ENCODE data around the gene LRRC3. TPM values are rescaled to one million over a fixed set of nuclear protein-coding genes. Genes with fewer than 3 reads are reported as not detected.

LRRC3 gene
- total and polyA plus RNA-seq, 12 donors = 0.67 to 3.2 (median 1.9) TPM

DNA sequence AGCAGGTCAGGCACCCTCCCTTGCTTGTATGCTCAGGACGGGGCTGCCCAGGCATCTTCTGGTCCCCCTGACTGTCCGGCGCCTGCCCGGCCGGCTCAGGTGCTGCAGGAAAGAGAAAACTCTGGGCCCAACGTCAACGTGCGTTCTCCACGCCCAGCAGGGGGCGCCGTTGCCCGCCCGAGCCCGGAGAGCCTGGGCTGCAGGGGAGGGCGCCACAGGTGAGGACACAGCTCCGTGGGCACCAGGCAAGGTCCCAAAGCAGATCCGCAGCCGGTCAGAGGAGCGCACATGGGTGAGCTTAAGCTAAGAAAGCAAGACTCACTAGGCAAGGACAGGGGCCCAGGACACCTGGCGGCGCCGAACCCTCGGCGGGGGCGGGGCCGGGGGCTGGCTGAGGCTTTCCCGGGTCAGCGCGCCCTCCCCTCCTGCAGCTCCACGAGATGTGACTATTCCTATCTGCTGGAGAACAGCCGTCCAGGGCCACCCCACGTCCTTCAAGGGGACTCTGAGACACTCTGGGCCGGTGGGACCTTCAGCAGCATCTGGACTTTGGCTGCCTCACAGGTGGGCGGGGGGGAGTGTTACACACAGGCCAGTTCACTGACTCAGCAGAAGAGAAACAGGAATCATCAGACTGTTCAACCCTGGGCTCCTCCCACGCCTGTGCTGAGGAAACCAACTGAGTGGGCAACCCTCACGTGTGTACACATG is 55.4 kb downstream of the LRRC3 start:
- Histone ChIP-seq H3K4me1 (replicated peaks in 1 of 2) (no peaks in the 10 kb centered on the region), H3K9me3 (replicated peaks in 1 of 3) (no peaks in the 10 kb centered on the region), H3K36me3 (replicated peaks in 1 of 2) (no peaks in the 10 kb centered on the region), H3K27me3 (peaks cover 8% of the 10 kb centered on the region), H3K27ac (no peak overlapping the region), H3K4me3 (no peak overlapping the region)
- TF ChIP-seq POLR2A (IDR thresholded peaks at IDR 0.05) (no peak), CTCF (IDR thresholded peaks at IDR 0.05) (peak; percentile 61 to 80 (median 74))
- WGBS, 4 donors = 2 to 41% (median 9%) methylated on average over 4 to 36 of the region's 36 CpGs
- intact Hi-C loops (cut with DNase I) = loop anchor here (5.0 kb wide), 1 partner anchor 282 kb away; no protein-coding TSS in a partner anchor
- DNase-seq = peak; percentile 33 to 64 (median 52)

GRCh38 chr21:44511219-44511937 is 56.1 kb downstream of the LRRC3 start:
- H3K4me1 ChIP-seq (replicated peaks in 1 of 2) = no peaks in the 10 kb centered on the region
- H3K27me3 ChIP-seq = peaks cover 8% of the 10 kb centered on the region
- H3K9me3 ChIP-seq (replicated peaks in 1 of 3) = no peaks in the 10 kb centered on the region
- no peak overlapping the region for H3K4me3 ChIP-seq
- intact Hi-C loops (cut with DNase I) = loop anchor here (5.0 kb wide), 1 partner anchor 281 kb away; no protein-coding TSS in a partner anchor
- no peaks in the 10 kb centered on the region for H3K36me3 ChIP-seq (replicated peaks in 1 of 2)
- no peak overlapping the region for H3K27ac ChIP-seq
- 75 to 85% (median 79%) methylated on average over 7 to 11 of the region's 11 CpGs for WGBS, 4 donors
- no peak for TF ChIP-seq POLR2A (IDR thresholded peaks at IDR 0.05)
- TF ChIP-seq CTCF (IDR thresholded peaks at IDR 0.05) = no peak
- no peak for DNase-seq

Small RNAs within 50 kb of the gene (small RNA-seq; reads per million reads assigned to genes)
- 0 reads per million in 2 donors for gene RF00285

Other genes starting within 250 kb of the LRRC3 start
- gene ICOSLG, start 214.6 kb upstream of the LRRC3 start, total RNA-seq = 1 to 10 TPM in 7 of 9 donors, under 1 TPM in 2; 0.11 to 4.0 (median 1.8) TPM
- 1 to 10 TPM; 1.1 to 1.8 (median 1.4) TPM for gene ICOSLG, start 214.6 kb upstream of the LRRC3 start, polyA plus RNA-seq
- not detected for gene DNMT3L, start 193.6 kb upstream of the LRRC3 start, total RNA-seq
- not detected for gene DNMT3L, start 193.6 kb upstream of the LRRC3 start, polyA plus RNA-seq
- 1 to 10 TPM in 1 of 9 donors, under 1 TPM in 1, not detected in 7; 0.06 to 1.1 TPM for gene AIRE, start 169.6 kb upstream of the LRRC3 start, total RNA-seq
- gene AIRE, start 169.6 kb upstream of the LRRC3 start, polyA plus RNA-seq = under 1 TPM in 2 of 3 donors, not detected in 1; 0.08 to 0.10 TPM
- gene PFKL, start 155.5 kb upstream of the LRRC3 start, total RNA-seq = 100 to 1,000 TPM in 4 of 9 donors, 10 to 100 TPM in 5; 38.9 to 123 (median 90.3) TPM
- 100 to 1,000 TPM in 1 of 3 donors, 10 to 100 TPM in 2; 16.6 to 123 (median 98.0) TPM for gene PFKL, start 155.5 kb upstream of the LRRC3 start, polyA plus RNA-seq
- gene CFAP410, start 116.1 kb upstream of the LRRC3 start, total RNA-seq = 10 to 100 TPM; 12.4 to 73.5 (median 35.7) TPM
- gene CFAP410, start 116.1 kb upstream of the LRRC3 start, polyA plus RNA-seq = 100 to 1,000 TPM in 2 of 3 donors, 1 to 10 TPM in 1; 1.4 to 149 (median 116) TPM
- gene TRPM2, start 101.9 kb upstream of the LRRC3 start, total RNA-seq = 10 to 100 TPM in 5 of 9 donors, 1 to 10 TPM in 4; 1.9 to 16.0 (median 10.9) TPM
- gene TRPM2, start 101.9 kb upstream of the LRRC3 start, polyA plus RNA-seq = 10 to 100 TPM in 2 of 3 donors, 1 to 10 TPM in 1; 1.5 to 28.3 (median 17.3) TPM
- not detected for gene KRTAP10-1, start 84.7 kb downstream of the LRRC3 start, total RNA-seq
- not detected for gene KRTAP10-1, start 84.7 kb downstream of the LRRC3 start, polyA plus RNA-seq
- not detected for gene KRTAP10-2, start 96.0 kb downstream of the LRRC3 start, total RNA-seq
- gene KRTAP10-2, start 96.0 kb downstream of the LRRC3 start, polyA plus RNA-seq = not detected
- gene KRTAP10-3, start 103.3 kb downstream of the LRRC3 start, total RNA-seq = not detected
- not detected for gene KRTAP10-3, start 103.3 kb downstream of the LRRC3 start, polyA plus RNA-seq
- not detected for gene KRTAP10-4, start 118.2 kb downstream of the LRRC3 start, total RNA-seq
- not detected for gene KRTAP10-4, start 118.2 kb downstream of the LRRC3 start, polyA plus RNA-seq
- gene KRTAP10-5, start 125.1 kb downstream of the LRRC3 start, total RNA-seq = not detected
- not detected for gene KRTAP10-5, start 125.1 kb downstream of the LRRC3 start, polyA plus RNA-seq
- gene KRTAP10-6, start 137.0 kb downstream of the LRRC3 start, total RNA-seq = not detected
- gene KRTAP10-6, start 137.0 kb downstream of the LRRC3 start, polyA plus RNA-seq = not detected
- not detected for gene KRTAP10-7, start 145.1 kb downstream of the LRRC3 start, total RNA-seq
- gene KRTAP10-7, start 145.1 kb downstream of the LRRC3 start, polyA plus RNA-seq = not detected
- not detected for gene KRTAP10-8, start 156.6 kb downstream of the LRRC3 start, total RNA-seq
- not detected for gene KRTAP10-8, start 156.6 kb downstream of the LRRC3 start, polyA plus RNA-seq
- not detected for gene KRTAP10-9, start 171.6 kb downstream of the LRRC3 start, total RNA-seq
- not detected for gene KRTAP10-9, start 171.6 kb downstream of the LRRC3 start, polyA plus RNA-seq
- gene KRTAP10-10, start 181.8 kb downstream of the LRRC3 start, total RNA-seq = not detected
- not detected for gene KRTAP10-10, start 181.8 kb downstream of the LRRC3 start, polyA plus RNA-seq
- not detected for gene KRTAP10-11, start 190.9 kb downstream of the LRRC3 start, total RNA-seq
- not detected for gene KRTAP10-11, start 190.9 kb downstream of the LRRC3 start, polyA plus RNA-seq
- gene KRTAP12-4, start 199.1 kb downstream of the LRRC3 start, total RNA-seq = not detected
- not detected for gene KRTAP12-4, start 199.1 kb downstream of the LRRC3 start, polyA plus RNA-seq
- not detected for gene KRTAP12-3, start 202.4 kb downstream of the LRRC3 start, total RNA-seq
- gene KRTAP12-3, start 202.4 kb downstream of the LRRC3 start, polyA plus RNA-seq = not detected
- not detected for gene KRTAP12-2, start 211.4 kb downstream of the LRRC3 start, total RNA-seq
- gene KRTAP12-2, start 211.4 kb downstream of the LRRC3 start, polyA plus RNA-seq = not detected
- gene KRTAP12-1, start 226.7 kb downstream of the LRRC3 start, total RNA-seq = not detected
- gene KRTAP12-1, start 226.7 kb downstream of the LRRC3 start, polyA plus RNA-seq = not detected
- gene KRTAP10-12, start 241.7 kb downstream of the LRRC3 start, total RNA-seq = not detected
- gene KRTAP10-12, start 241.7 kb downstream of the LRRC3 start, polyA plus RNA-seq = not detected

Data from adrenal gland (tissue), 12 donors.